A673 (cell line): Measurements from ENCODE around the gene RIGI. TPM values are rescaled to one million over a fixed set of nuclear protein-coding genes. Genes with fewer than 3 reads are reported as not detected.
A peak's percentile ranks its signal among the peaks of the same experiment; 100 is the strongest.

ENCODE experiments used
- BruUV-seq: library from RNA; stranded (reverse); fragments of 400-500 nt; replicated peaks from 2 replicates; lab custom pipeline; 2021; lab: Mats Ljungman, UMichigan
- CTCF ChIA-PET: fragments of 300-600 bp; sonication (Branson Sonifier 250); formaldehyde crosslinking; loops from one replicate; lab custom pipeline; 2022; ENCODE audit warnings: antibody characterized with exemption; lab: Charles Lee
- POLR2A ChIA-PET: fragments of 300-600 bp; sonication (Branson Sonifier 250); formaldehyde crosslinking; loops from one replicate; lab custom pipeline; 2022; ENCODE audit warnings: antibody characterized with exemption; ENCODE audit not compliant: low non-redundant PET; lab: Charles Lee
- DNase-seq: peaks from one replicate; pipeline ENCODE4 v3.0.0-alpha.2; 2015; ENCODE audit warnings: low spot score
- H3K27ac ChIP-seq: fragments of 200-600 bp; sonication (generic); 2 replicates; pipeline ENCODE4 v1.5.1; 2016; ENCODE audit warnings: mixed run types, low read depth, mild to moderate bottlenecking, mixed read lengths, antibody characterized with exemption, low read length; ENCODE audit not compliant: poor library complexity, severe bottlenecking
- H3K27me3 ChIP-seq: fragments of 200-600 bp; sonication (generic); replicated peaks from 2 replicates; pipeline ENCODE4 v1.6.1; 2017; ENCODE audit warnings: mixed run types, low read depth, mild to moderate bottlenecking, mixed read lengths, antibody characterized with exemption, low read length; ENCODE audit not compliant: insufficient read depth, poor library complexity
- H3K36me3 ChIP-seq: fragments of 200-600 bp; sonication (generic); 2 replicates; pipeline ENCODE4 v1.6.1; 2016; ENCODE audit warnings: mixed run types, mild to moderate bottlenecking, mixed read lengths, antibody characterized with exemption, low read length; ENCODE audit not compliant: insufficient read depth, poor library complexity, severe bottlenecking
- H3K4me1 ChIP-seq: fragments of 200-600 bp; sonication (generic); 2 replicates; pipeline ENCODE4 v1.6.1; 2017; ENCODE audit warnings: mixed run types, mild to moderate bottlenecking, mixed read lengths, antibody characterized with exemption, low read length; ENCODE audit not compliant: insufficient read depth, poor library complexity, severe bottlenecking
- H3K4me3 ChIP-seq: fragments of 200-600 bp; sonication (generic); 2 replicates; pipeline ENCODE4 v1.5.1; 2016; ENCODE audit warnings: low read depth, mixed run types, mild to moderate bottlenecking, mixed read lengths, low read length; ENCODE audit not compliant: poor library complexity, severe bottlenecking
- H3K9me3 ChIP-seq: fragments of 200-600 bp; sonication (generic); 2 replicates; pipeline ENCODE4 v1.6.1; 2016; ENCODE audit warnings: mixed run types, low read depth, mild to moderate bottlenecking, mixed read lengths, antibody characterized with exemption, low read length; ENCODE audit not compliant: poor library complexity, severe bottlenecking
- EZH2 ChIP-seq: fragments of 200-600 bp; sonication (generic); IDR thresholded peaks from 2 replicates; pipeline ENCODE4 v1.6.1; 2017; ENCODE audit warnings: borderline replicate concordance, low read depth, mild to moderate bottlenecking, mixed read lengths, antibody characterized with exemption, low read length; ENCODE audit not compliant: poor library complexity, severe bottlenecking
- intact Hi-C: fragments of 100-400 bp; cut with micrococcal nuclease; formaldehyde crosslinking; loops from one replicate; pipeline ENCODE4 v1.10.0; 2022; ENCODE audit not compliant: unreplicated experiment
- total RNA-seq: library from RNA; stranded (reverse); gene quantifications from 2 replicates; pipeline ENCODE4 v1.2.3, GENCODE V29; 2021
- TF ChIP-seq, protein P1 (sequence below): fragments of 300-800, 200-600 bp; sonication (generic); conservative IDR thresholded peaks from 2 replicates; pipeline ENCODE4 v1.5.1; 2017; ENCODE audit warnings: low read depth, mild to moderate bottlenecking, antibody characterized with exemption, low read length, moderate library complexity, mixed read lengths

RIGI gene
- total RNA-seq, 1 experiment from 2014 or later, result 7.4 TPM

DNA sequence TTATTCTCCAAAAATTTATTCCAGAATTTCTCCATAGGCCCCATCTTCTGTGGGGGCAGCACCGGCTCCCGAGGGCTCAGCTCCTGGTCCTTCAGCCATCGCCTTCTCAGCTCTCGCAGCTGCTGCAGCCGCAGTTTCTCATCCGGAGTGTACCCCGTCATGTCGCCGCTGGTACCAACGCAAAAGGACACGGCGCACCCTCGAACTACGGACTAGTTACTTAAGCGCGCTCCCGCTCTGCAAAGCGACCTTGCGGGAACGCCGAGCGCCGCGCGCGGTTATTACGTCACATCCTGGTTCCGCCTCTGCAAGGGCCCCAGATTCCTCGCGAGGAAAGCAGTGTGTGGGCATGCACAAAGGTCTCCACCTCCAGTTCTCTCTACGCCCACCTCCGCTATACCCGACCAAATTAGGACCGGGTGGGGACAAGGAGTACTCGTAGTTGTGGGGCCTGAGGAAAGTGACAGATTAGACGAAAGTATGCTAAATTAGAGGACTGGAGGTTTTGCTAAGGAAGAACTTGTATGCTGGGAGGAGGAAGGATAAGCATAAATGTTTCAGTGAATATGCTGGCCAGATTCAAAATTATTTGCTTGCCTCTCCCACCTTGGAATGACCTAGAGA is 47.0 kb upstream of the RIGI start, which contains the start of gene NDUFB6:
TSS of gene NDUFB6 (minus strand) at position 260 of the 624 bp plus-strand sequence. CDS start at position 161, 99 bp downstream.
- POLR2A ChIA-PET, result no interaction called here
- intact Hi-C loops, result loop anchor here (2.0 to 10.0 kb wide), 2 partner anchors 48 to 194 kb away; partner anchors contain the start of gene RIGI
- no peaks in the 10 kb centered on the region for H3K9me3 ChIP-seq
- peak within 1 kb of the TSS; percentile 92 for H3K4me3 ChIP-seq
- no TSS peak for BruUV-seq
- H3K4me1 ChIP-seq, result peaks cover 15% of the 10 kb centered on the region
- H3K27ac ChIP-seq, result peak within 1 kb of the TSS; percentile 79
- peak; percentile 97 for DNase-seq
- CTCF ChIA-PET, result interaction anchor here (0.5 to 1.6 kb wide), 3 partner anchors 17 to 194 kb away, joined by 4 to 29 read pairs (median 5); no protein-coding TSS in a partner anchor
- peaks cover 8% of the 10 kb centered on the region for H3K36me3 ChIP-seq
- TF ChIP-seq EZH2, result no peak
- TF ChIP-seq, protein P1, sequence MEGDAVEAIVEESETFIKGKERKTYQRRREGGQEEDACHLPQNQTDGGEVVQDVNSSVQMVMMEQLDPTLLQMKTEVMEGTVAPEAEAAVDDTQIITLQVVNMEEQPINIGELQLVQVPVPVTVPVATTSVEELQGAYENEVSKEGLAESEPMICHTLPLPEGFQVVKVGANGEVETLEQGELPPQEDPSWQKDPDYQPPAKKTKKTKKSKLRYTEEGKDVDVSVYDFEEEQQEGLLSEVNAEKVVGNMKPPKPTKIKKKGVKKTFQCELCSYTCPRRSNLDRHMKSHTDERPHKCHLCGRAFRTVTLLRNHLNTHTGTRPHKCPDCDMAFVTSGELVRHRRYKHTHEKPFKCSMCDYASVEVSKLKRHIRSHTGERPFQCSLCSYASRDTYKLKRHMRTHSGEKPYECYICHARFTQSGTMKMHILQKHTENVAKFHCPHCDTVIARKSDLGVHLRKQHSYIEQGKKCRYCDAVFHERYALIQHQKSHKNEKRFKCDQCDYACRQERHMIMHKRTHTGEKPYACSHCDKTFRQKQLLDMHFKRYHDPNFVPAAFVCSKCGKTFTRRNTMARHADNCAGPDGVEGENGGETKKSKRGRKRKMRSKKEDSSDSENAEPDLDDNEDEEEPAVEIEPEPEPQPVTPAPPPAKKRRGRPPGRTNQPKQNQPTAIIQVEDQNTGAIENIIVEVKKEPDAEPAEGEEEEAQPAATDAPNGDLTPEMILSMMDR, result no peak
- H3K27me3 ChIP-seq, result no peaks in the 10 kb centered on the region

DNA sequence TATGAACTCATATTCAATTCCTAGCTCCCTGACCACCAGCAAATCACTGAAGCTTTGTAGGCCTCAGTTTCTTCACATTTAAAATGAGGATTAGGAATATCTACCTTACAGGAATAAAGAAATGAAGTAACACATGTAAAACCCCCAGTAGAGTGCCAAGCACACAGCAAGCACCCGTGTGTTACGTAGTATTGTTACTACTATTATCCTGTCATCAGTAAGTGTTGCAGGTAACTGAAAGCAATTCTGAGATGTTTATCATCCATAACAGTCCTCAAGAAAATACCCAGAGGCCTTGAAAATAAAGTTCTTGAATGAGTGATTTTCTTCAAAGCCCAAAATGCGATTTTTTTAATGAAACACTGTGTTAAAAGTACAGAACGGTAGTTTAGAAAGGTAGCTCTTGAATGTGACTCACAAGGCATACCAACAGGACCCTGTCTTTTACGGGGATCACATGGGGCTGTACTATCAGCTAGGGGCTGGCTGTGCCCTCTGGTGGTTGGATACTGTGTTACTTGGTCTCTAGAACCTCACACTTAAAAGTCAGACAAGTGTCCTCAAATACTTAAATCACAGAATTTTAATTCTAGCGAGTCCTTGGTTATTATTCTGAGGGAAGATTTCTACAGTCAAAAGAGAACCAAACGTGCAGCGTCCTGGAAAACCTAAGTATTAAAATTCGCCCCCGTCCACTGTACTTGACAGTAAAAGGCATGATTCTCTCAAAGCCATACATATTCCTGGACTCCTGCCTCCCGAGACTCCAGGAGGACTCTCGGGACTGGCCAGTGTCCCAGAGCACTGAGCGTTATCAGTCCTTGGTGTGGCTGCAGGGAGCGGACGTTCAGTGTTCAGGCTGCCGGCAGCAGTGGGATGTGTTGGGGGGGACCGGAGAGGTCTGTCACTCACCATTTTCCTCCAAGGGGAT is 46.2 kb upstream of the RIGI start:
- Histone ChIP-seq H3K36me3 (peaks cover 9% of the 10 kb centered on the region), H3K4me3 (peak overlapping the region; percentile 92), H3K27me3 (no peaks in the 10 kb centered on the region), H3K27ac (peak overlapping the region; percentile 79), H3K4me1 (peaks cover 15% of the 10 kb centered on the region), H3K9me3 (no peaks in the 10 kb centered on the region)
- BruUV-seq, result TSS peak; percentile 64
- ChIA-PET CTCF (interaction anchor here (0.5 to 1.4 kb wide), 5 partner anchors 14 to 193 kb away, joined by 3 to 29 read pairs (median 5); partner anchors contain the start of gene RIGI), POLR2A (no interaction called here)
- no peak for TF ChIP-seq EZH2
- TF ChIP-seq, protein P1, result peak; percentile 73
- intact Hi-C loops, result loop anchor here (2.0 to 10.0 kb wide), 2 partner anchors 47 to 193 kb away; partner anchors contain the start of gene RIGI
- peak; percentile 81 for DNase-seq

DNA sequence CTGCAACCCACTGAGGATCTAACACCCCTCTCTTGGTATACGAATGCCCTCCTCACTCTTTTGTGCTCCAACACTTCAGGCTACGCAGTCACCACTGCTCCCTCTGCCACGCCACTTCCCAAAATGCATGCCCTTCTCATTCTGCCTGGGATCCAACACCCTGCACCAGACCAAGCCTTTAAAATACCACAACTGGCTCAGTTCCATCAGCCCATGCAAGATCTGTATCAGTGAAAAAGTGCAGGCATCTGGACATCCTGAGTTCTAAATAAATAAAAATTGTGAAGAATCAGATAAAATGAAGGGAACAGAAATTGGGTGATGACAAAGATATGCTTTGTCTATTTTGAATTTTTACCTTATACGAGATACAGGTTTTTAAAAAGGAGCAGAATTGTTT is 44.3 kb upstream of the RIGI start:
- CTCF ChIA-PET, result no interaction called here

More for the DNA sequence above, 44.3 kb upstream of the RIGI start:
- intact Hi-C loops, result loop anchor here (10.0 kb wide), 1 partner anchor 45 kb away; the partner anchor contains the start of gene RIGI
- POLR2A ChIA-PET, result no interaction called here
- peaks cover 9% of the 10 kb centered on the region for H3K36me3 ChIP-seq
- H3K4me3 ChIP-seq, result no peak overlapping the region
- no peaks in the 10 kb centered on the region for H3K9me3 ChIP-seq
- TF ChIP-seq, protein P1, result no peak
- no peak for TF ChIP-seq EZH2
- H3K27ac ChIP-seq, result no peak overlapping the region
- BruUV-seq, result no TSS peak
- DNase-seq, result no peak
- H3K27me3 ChIP-seq, result no peaks in the 10 kb centered on the region
- H3K4me1 ChIP-seq, result peaks cover 15% of the 10 kb centered on the region
